Dedifferentiated amniotic fluid mesenchymal stem cell (primary cell): Measurements from ENCODE around the gene PLD1.
A peak's percentile ranks its signal among the peaks of the same experiment; 100 is the strongest.
"Not testable (repeated sequence)": the region's sequence is repeated elsewhere in the genome, so short reads cannot be mapped to it uniquely, and the experiment has no call there.

Experiments
- DNase-seq: peaks from one replicate; pipeline ENCODE4 v3.0.0-alpha.2; 2016; ENCODE audit errors: extremely low spot score

PLD1 gene

DNA sequence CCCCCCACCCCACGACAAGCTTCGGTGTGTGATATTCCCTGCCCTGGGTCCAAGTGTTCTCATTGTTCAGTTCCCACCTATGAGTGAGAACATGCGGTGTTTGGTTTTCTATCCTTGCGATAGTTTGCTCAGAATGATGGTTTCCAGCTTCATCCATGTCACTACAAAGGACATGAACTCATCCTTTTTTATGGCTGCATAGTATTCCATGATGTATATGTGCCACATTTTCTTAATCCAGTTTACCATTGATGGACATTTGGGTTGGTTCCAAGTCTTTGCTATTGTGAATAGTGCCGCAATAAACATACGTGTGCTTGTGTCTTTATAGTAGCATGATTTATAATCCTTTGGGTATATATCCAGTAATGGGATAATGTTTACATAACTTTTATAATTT, 4.4 kb upstream of the PLD1 start:
- not testable (repeated sequence) for DNase-seq

DNA sequence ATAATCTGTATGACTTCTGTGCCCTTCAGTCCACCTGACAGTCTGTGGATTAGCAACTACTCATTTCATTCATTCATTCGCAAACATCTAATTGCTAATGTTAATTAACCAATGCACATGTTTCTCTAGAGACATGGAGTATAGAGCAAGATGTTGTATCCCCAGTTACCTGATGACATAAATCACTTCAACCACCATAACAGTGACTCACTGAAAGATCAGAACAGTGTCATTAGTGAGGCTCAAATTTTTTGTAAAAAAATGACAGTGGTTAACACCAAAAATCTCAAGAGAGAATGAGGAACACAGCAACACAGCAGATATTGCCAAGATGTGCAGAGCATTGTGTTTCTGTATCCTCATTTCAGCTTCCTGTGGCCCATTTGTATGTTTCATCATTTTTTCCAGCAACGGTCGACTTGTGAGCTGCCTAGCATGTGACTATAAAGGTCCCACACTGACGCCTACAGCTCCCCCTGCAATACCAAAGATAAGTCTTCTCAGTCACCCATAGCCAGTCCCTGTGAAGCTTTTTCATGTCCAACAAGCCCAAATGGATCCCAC, 3.7 kb upstream of the PLD1 start:
- DNase-seq = no peak

DNA sequence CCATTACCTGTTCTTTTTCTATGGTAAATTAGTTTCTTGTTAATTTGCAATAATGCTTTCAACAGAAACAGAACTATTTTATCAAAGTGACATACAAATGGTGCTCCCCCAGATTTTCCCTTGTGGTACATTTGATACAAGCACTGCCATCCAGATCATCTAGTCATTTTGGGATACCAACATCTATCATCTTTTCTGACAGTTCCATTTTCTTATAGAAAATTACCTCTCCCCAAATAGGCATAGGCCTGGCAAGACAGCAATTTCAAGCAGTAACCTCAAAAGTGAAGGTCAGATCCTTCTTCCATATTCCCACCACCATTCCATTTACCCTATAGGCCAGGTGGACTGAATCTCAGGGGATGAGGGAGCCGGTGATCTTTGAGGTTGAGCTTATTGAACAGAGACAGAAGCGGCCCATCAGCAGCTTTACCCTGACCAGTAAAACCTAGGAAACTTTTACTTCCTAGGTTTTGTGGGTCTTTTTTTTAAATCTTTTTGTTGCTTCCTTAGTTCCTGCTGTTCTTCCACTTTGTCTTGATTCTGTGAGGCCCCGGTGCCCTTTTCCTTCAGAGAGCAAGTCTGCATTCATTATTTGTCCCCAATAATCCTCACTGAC, 3.1 kb upstream of the PLD1 start:
- DNase-seq = no peak

DNA sequence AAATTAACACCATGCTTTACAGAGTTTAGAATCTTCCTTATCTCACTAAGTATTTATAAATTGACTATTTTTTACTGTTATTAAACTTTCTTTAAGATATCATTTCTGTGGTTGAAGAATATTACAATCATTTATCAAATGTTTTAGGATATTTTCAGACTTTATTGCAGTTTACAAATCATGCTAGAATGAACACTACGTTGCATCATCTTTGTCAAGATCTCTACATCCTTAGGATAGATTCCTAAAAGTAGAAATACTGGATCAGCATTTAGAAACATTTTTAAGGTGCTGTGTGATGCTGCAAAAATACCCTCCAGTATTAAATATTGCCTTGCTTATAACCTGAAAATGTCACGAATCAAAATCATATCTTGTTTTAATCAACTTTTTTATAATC, 2.5 kb upstream of the PLD1 start:
- peak; percentile 66 for DNase-seq

DNA sequence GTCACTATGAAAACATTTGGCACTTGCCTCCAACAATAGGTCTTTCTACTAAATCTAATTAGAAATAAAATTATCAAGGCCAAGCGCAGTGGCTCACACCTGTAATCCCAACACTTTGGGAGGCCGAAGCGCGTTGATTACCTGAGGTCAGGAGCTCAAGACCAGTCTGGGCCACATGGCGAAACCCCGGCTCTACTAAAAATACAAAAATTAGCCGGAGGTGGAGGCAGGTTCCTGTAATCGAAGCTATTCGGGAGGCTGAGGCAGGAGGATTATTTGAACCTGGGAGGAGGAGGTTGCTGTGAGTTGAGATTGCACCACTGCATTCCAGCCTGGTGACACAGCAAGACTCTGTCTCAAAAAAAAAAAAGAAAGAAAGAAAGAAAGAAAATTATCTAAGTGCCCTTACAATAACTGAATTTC, 1.6 kb upstream of the PLD1 start:
- peak; percentile 63 for DNase-seq

DNA sequence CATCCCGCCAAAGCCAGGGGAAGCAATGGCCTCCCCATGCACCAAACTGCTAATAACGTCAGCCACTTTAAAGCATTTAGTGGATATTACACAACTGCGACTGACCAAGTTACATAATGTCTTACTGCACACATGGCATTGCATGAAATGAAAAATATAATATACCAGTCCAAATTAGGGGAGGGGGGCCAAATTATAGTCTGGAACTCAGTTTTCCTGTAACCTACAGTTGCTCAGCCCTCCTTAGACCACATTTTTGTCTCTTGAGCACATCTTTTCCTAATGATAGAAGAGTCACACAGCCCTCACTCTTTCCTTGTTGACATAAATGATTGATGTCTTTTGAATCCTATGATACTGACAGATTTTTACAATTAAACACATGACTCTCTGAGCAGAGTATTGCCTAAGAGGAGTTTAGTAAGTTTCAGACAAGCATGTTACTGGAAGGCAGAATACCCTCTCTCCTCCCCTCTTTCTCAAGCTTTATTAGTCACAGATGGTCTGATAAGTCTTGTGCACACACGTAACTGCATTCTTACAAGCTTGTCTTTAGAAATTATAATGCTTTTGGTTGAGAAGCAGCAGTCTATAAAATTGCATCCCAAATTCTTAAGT, 1.1 kb upstream of the PLD1 start:
- DNase-seq = peak; percentile 97

DNA sequence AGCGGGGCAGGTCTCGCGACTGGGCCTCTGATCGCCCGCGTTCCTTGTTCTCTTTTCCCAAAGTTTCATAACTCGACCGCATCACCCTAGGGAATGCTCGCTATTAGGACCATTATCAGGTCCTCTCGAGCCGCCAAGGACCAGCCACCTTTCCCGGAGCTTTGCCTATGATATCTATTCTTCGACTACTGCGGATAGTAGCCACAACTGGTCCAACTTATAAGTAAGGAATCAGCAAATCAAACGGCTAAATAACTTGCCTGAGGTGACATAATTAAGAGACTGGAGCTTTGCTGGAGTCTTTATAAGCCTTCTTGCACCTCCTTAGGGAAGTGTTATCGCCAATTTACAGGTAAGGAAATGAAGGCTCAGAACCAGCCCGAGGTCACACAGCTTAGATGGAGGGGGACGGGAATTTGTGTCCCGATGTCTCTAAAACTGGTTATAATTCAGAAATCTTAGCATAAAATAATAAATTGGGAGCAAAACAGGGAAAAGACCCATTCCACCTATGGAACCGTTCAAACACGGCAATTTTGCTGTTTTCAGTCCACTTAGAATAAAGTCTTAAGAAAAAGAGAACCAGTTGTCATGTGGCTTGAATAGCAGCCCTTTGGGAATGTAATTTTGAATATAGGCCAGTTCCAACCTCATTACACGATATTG, 479 bp upstream of the PLD1 start:
- no peak for DNase-seq

DNA sequence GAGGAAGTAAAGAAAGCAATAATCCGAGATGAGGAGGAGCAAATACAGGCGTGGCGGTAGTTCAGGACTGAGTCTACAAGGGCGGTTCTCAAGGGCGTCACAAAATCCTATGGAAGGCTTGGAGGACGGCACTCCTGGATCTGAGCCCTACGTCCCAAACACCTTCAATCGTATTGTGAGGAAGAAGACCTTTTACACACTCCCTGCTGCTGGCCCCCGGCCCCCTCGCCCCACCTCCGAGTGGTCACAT, 747 bp downstream of the PLD1 start:
- no peak for DNase-seq

DNA sequence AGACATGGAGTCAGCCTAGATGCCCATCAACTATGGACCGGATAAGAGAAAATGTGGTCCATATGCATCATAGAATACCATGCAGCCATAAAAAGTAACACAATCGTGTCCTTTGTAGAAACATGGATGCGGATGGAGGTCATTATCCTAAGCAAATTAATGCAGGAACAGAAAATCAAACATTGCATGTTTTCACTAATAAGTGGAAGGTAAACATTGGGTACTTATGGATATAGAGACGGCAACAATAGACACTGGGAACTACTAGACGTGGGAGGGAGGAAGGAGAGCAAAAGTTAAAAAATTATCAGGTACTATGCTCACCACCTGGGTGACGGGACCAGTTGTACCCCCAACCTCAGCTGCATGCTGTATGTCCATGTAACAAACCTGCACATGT, 2.5 kb downstream of the PLD1 start:
- DNase-seq = no peak

DNA sequence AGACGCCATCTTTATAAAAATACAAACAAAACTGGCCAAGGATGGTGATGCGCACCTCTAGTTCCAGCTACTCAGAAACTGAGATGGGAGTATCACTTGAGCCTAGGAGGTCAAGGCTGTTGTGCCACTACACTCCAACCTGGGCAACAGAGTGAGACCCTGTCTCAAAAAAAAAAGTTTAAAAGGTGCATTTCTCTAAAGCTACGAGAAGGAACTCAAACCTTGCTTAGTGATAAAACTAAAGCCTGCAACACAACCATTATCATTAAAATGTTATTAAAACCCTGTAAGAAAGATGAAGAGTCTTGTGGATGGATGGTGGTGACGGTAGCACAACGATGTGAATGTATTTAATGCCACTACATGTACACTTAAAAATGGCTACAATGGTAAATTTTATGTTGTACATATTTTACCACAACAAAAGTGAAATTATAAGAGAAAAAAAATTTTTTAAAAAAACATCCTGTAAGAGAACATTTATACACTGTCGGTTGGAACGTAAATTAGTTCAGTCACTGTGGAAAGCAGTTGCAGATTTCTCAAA, 3.1 kb downstream of the PLD1 start:
- DNase-seq = no peak

DNA sequence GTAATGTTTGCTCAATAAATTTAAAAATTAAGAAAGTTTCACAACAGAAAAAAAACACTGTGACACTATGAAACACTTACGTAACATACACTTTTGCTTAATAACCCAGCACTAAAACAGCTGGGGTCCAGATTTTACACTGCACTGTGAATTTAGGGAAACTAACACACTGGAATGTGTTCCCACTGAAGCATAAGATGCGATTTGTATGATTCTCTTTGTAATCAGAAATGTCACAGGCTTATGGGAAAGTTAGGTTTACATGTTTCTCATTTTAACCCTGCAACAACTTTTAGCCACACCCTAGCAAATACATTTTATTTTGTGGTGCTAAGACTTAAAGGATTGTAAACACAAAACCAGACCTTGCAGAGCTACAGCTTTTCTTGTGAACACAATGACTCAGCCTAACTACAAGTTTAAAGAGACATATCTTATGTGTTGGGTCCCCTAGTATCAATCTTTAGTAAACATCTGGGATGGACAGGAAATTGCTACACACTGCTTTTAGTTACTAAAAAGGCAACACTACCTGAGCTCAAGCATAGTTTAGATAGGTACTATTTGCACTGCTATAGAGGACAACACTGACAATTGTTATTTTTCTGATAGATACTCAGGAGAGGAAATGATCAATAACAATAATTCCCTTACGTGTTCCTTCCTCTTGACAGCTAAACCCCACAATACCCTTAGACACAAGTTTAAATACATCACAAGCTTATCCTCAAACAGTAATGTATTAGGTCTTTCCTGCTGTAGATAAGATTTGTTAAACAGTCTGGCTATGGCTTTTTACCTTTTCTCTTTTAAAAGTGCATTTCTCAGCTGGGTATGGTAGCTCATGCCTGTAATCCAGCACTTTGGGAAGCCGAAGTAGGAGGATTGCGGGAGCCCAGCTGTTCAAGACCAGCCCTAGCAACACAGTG, 3.8 kb downstream of the PLD1 start:
- DNase-seq = peak; percentile 77

DNA sequence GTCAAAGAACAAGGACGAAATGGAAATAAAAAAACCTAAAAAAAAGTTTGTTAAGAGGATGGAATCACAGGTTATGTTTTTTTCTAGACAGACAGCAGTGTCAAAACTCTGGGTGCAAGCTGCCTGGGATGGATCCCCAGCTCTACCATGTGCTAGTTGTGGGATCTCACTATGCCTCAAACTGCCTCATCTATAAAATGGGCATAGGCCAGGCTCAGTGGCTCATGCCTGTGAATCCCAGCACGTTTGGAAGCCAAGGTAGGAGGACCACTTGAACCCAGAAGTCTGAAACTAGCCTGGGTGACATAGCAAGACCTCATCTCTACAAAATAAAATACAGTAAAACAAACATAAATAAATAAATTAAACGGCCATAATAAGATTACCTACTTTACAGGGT, 4.6 kb downstream of the PLD1 start:
- no peak for DNase-seq

DNA sequence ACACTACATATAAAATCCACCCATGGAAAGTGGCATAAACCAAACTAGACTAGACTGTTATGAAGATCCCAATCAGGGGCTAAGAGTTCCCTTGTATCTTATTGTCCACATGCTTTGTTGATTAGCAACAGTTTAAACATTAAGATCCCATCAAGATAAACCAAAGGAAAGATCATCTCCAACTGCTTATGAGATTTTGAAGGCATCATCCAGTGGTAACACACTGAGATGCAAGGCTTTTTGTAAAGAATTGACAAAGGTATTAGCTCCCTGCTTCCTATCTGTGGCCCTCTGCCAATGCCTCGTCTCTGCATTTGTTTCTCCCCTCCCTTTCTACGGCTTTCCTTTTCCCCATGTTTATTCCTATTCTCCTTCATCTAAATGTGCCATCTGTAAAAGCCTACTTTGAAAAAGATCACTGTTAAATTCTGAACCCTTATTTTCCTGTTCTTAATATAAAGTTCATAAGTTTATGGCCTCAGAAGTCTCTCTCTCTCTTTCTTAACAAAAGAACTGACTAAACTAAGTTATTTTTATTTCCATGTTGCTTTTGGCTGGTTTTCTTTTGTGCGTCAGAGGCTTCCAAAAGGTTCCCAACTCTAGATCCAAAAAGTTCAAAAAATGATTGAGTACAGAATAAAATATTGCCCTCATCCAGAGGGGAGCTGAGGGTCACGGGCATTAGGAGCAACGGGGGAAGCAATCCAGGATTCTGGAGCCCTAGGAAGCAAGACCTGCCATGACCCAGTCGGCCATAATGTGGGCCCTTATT, 5.5 kb downstream of the PLD1 start:
- DNase-seq = no peak

DNA sequence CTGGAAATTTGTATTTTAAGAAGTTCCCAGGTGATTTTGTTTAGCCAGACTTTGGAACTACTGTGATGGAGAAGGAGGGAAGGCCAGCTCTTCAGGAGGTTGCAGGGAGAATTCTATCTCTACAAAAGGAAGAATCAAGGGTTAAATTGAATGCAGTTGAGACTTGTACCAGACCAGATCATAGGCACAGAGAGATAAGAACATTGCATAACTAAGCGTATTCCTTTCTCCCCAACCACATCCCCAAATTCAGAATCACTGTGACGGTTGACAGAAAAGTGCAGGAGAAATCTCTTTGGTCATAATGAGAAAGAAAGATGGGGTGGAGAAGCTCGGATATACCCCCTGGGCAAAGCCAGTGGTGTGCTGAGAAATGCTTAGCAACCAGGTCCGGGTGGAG, 7.2 kb downstream of the PLD1 start:
- DNase-seq = no peak

DNA sequence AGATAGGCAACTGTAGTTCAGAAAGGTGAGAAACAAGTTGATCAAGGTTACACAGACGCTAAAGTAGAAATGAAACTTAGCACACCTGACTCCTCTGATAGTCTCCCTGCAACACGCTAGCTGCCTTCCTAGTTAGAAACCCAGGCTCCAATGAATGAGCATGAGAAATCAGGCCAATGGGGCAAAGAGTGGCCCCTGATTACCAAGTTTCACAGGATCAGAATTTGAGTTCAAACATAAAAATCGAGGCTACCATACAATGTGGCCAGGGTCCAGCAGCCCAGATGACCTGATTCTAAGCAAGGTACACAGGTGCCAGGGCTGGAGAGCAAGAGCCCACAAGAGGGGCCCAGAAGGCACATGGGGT, 7.7 kb downstream of the PLD1 start:
- no peak for DNase-seq

DNA sequence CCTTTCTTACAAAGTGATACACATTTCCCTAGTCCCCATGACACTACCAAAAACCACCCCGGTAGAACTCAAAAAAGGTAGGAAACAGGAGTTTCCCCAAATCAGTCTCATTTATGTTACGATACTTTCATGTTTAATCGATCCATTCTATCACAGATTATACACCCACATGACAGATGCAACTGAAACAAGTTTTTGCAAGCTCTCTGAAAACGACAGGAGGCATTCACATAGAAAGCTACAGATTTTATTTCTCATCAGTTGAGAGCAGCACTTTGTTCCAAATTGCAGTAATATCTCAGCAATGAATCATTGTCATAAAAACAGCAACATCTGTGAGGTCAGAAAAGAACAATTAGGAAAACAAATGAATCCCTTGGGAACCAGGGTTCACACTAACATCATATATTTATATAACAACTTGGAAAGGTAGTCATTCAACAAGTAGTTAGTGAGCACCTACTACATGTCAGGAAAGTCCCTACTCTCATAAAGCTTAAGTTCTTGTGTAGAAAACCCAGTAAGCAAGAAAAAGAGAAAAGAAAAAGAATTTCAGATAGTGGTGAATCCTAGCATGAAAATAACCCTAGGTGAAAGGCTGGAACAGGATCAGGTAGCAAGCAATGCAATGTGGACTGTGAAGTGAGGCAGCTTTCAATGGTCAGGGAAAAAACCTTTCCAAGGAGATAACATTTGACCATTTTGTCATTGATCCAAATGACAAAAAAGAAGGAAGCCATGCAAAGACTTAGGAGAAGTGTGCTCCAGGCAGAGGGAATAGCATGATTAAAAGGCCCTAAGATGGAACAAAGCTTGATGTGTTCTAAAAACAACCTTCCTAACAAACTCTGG, 8.3 kb downstream of the PLD1 start:
- peak; percentile 70 for DNase-seq

DNA sequence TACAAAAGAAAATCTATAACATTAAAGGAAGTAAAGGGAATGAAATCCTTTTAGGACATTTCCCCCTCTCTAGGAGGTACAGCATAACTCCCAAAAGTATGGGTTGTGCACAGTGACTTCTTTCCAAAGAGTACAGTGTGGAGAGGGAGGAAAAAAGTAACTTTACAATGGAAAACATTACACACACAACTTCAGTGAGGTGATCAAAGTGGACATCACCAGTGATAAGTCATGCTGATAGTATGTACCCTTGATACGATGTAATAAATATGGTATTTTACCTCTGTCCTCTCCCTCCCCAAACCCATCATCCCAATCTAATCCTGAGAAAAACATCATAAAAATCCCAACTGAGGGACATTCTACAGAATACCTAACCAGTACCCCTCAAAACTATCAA, 10.8 kb downstream of the PLD1 start:
- DNase-seq = no peak

DNA sequence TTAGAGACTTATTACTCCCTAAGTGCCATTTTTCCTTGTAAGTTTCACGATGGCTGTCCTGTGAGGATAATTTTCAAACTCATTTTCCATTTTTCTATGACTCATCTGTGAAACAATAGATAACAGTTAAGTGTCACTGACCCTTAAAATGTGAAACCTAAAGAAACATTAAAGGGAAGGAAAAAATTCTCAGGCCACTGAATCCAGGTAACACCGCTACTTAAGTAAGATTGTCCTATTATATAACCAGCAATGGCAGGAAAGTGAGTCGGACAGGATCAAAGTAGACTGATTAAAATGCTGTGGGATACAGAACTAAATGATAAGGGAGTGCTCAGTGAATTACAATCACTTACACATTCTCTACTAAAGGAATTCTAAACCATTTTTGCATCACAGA, 12.4 kb downstream of the PLD1 start:
- DNase-seq = no peak

DNA sequence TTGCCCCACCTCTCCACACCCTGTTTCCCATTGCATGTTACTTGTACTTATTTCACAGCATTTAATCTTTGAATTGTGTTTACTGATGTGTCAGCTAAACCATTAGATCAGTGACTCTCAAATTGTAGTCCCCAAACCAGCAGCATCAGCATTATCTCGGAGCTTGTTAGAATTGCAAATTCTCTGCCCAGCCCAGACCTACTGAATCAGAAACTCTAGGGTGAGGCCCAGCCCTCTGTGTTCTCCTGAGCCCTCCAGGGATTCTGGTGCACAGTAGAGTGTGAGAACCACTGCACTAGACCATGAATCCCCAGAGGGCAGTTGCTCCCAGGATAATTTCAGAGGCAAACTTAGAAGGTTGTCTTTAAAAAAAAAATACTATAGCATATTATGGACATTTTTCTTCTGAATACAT, 13.0 kb downstream of the PLD1 start:
- no peak for DNase-seq

DNA sequence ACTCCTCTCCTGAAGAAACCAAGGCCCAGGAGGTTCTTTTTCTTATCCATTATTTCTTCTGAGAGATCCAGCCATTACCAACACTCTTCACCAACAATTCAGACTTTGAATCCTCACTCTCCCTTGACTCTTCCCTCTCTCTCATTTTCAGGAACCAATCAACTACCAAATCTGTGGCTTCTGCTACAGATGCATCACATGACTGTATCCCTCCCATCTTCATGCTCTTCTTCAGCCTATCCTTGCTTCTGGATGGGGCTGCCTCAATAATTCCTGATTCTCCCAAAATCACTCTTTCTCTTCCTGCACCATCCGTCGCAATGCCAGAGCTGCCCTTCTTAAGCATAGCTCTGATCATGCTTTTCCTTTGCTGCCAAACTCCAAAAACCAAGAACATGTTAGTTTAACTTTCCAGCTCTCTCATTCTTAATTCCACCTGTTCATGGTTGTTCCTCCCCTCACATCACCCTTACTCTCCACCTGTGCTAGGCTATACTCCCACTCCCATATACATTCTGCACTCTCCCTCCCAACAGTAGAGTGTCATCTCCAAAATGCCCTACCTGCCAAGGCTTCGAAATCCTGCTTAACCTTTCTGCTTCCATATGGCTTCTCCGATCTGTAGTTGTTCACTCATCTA, 13.5 kb downstream of the PLD1 start:
- no peak for DNase-seq
